Measurements from ENCODE around the gene SLC2A11.

GRCh38 chr22:23892706-23893105 lies 35.0 kb downstream of the SLC2A11 start:
- TF ChIP-seq CTCF (IDR thresholded peaks at IDR 0.05) (no peak), POLR2A (IDR thresholded peaks at IDR 0.05) (no peak), POLR2AphosphoS5 (IDR thresholded peaks at IDR 0.05) (no peak)

Measured in stomach (tissue), 4 donors.